ENCODE results near the gene ATP2A3.

DNA sequence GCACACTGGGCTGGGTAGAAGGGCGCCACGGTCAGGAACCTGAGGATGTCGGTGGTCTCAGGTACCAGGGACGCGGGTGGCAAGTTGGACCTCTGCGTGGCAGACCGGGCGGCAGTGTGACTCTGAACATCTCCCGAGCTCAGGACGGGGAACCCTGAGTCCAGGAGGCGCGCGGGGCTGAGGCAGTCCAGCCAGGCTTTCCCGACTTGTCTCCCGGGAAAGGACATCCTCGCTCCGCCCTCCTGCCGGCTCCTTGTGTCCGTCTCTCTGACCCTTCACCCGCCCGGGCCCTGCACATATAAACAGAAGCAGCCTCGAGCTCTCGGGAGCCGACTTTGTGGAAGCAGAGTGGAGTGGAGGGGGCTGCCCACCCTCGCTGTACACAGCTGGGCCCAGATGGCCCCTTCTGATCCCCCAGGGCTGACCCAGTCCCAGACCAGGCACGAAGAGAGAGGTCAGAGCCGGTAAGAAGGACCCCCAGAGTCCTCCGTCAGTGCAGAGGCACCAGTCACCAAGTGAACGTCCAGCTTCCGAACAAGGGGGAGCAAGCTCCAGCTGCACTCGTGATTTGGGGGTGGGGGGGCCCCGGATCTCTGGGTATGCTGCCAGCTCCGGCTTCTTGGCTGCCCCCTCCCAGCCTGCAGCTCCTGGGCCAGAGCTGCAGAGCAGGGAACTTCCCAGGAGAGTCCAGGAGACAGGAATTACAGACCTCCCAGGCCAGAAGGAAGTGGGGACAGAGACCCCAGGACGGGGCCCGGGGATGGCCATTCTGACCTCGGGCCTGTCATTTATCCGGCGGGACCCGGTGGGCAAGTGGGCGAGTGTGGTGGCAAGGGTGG lies 39.5 kb downstream of the ATP2A3 start:
- TF ChIP-seq, protein P1, sequence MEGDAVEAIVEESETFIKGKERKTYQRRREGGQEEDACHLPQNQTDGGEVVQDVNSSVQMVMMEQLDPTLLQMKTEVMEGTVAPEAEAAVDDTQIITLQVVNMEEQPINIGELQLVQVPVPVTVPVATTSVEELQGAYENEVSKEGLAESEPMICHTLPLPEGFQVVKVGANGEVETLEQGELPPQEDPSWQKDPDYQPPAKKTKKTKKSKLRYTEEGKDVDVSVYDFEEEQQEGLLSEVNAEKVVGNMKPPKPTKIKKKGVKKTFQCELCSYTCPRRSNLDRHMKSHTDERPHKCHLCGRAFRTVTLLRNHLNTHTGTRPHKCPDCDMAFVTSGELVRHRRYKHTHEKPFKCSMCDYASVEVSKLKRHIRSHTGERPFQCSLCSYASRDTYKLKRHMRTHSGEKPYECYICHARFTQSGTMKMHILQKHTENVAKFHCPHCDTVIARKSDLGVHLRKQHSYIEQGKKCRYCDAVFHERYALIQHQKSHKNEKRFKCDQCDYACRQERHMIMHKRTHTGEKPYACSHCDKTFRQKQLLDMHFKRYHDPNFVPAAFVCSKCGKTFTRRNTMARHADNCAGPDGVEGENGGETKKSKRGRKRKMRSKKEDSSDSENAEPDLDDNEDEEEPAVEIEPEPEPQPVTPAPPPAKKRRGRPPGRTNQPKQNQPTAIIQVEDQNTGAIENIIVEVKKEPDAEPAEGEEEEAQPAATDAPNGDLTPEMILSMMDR (conservative IDR thresholded peaks at IDR 0.05 in 1 of 2, IDR thresholded peaks at IDR 0.05 in 1 of 2; ENCODE audit: low read depth in 1 of 2, low read length in 2 of 2), result no peak
- no peak for TF ChIP-seq EZH2 (IDR thresholded peaks at IDR 0.05; ENCODE audit: low read length, missing control alignments)

Data from fibroblast of lung (primary cell).